Upper lobe of left lung (tissue), 6 donors: ENCODE results near the gene FAM184B. TPM values are rescaled to one million over a fixed set of nuclear protein-coding genes. Genes with fewer than 3 reads are reported as not detected.

Experiments used
- ATAC-seq, 2 donors: fragments of 200-7000 bp; cut with Tn5 transposase; one replicate each; pipeline ENCODE4 v1.9.1; 2022; ENCODE audit warnings: mild to moderate bottlenecking in 2 of 2, moderate library complexity in 2 of 2; ENCODE audit not compliant: low FRiP score in 2 of 2
- DNase-seq, 2 donors: peaks; one replicate each; pipeline ENCODE4 v3.0.0-alpha.2; 2019 to 2020
- H3K27ac ChIP-seq, 4 donors: fragments of 200-600 bp; sonication (generic); one replicate each; pipeline ENCODE4 v1.5.1; 2016 to 2019
- H3K27me3 ChIP-seq, 4 donors: fragments of 200-600 bp; sonication (generic); one replicate each; pipeline ENCODE4 v1.5.1; 2017 to 2019
- H3K36me3 ChIP-seq, 4 donors: fragments of 200-600 bp; sonication (generic); one replicate each; pipeline ENCODE4 v1.5.1; 2016 to 2019
- H3K4me1 ChIP-seq, 4 donors: fragments of 200-600 bp; sonication (generic); one replicate each; pipeline ENCODE4 v1.5.1; 2018 to 2019
- H3K4me3 ChIP-seq, 4 donors: fragments of 200-600 bp; sonication (generic); one replicate each; pipeline ENCODE4 v1.5.1; 2017 to 2019; ENCODE audit warnings: mild to moderate bottlenecking in 2 of 4, moderate library complexity in 1 of 4
- H3K9me3 ChIP-seq, 4 donors: fragments of 200-600 bp; sonication (generic); one replicate each; pipeline ENCODE4 v1.5.1; 2018 to 2019
- CTCF ChIP-seq, 6 experiments: fragments of 450-650 bp in 4 of 6; fragments of 200-600 bp in 2 of 6; sonication (generic) in 2 of 6; IDR thresholded peaks; one replicate each; pipeline ENCODE4 v1.5.1; 2016 to 2019; ENCODE audit warnings: antibody characterized with exemption in 6 of 6
- EP300 ChIP-seq, 4 donors: sonication (generic); formaldehyde crosslinking; IDR thresholded peaks; one replicate each; pipeline ENCODE4 v1.5.1; 2017; ENCODE audit warnings: antibody characterized with exemption in 4 of 4, control low read depth in 2 of 4
- POLR2A ChIP-seq, 4 donors: fragments of 450-650 bp; IDR thresholded peaks; one replicate each; pipeline ENCODE4 v1.5.1; 2016 to 2017; ENCODE audit warnings: antibody characterized with exemption in 4 of 4, mild to moderate bottlenecking in 2 of 4
- POLR2AphosphoS5 ChIP-seq, 2 donors: sonication (generic); formaldehyde crosslinking; IDR thresholded peaks; one replicate each; pipeline ENCODE4 v1.5.1; 2017; ENCODE audit warnings: antibody characterized with exemption in 2 of 2
- WGBS, 2 donors: methylation state at CpG; one replicate each; pipeline ENCODE4 v1.1.5; 2017 to 2018; 5-methylcytosine and 5-hydroxymethylcytosine counted together
- total RNA-seq, 6 donors: library from RNA; depleted of rRNA in 4 of 6; stranded (reverse); fragments of >200 nt in 4 of 6; gene quantifications; one replicate each; pipeline versions ENCODE4 v1.1.0 to v1.2.1, GENCODE V29; 2016 to 2021
- donor health status: DM: no; HTN: no; CAD: no; lungs with moderate emphysema.
- donor health status: DM: no; HTN: yes; CAD: no; lungs with severe emphysema.

Gene FAM184B
- total RNA-seq, 6 donors from 2014 or later = 0.13 to 1.0 (median 0.34) TPM

- WGBS, 2 donors = 65 to 89% methylated on average over 5 to 7 of the region's 7 CpGs
- Histone ChIP-seq H3K27ac (no peak overlapping the region), H3K4me1 (no peaks in the 10 kb centered on the region), H3K9me3 (no peaks in the 10 kb centered on the region), H3K4me3 (no peak overlapping the region), H3K36me3 (no peaks in the 10 kb centered on the region), H3K27me3 (no peaks in the 10 kb centered on the region)
- no peak for TF ChIP-seq CTCF (IDR thresholded peaks at IDR 0.05)
- TF ChIP-seq POLR2A (IDR thresholded peaks at IDR 0.05) = no peak
- no peak for TF ChIP-seq EP300 (IDR thresholded peaks at IDR 0.05)
- no peak for TF ChIP-seq POLR2AphosphoS5 (IDR thresholded peaks at IDR 0.05)
- no peak for DNase-seq
- ATAC-seq = peak in 1 of 2 donors; percentile 66
These were observed 99.9 kb downstream of the FAM184B start for GRCh38 chr4:17681281-17682221.

GRCh38 chr4:17680559-17681280 is 100.7 kb downstream of the FAM184B start:
- Histone ChIP-seq H3K4me1 (no peaks in the 10 kb centered on the region), H3K27ac (no peak overlapping the region), H3K9me3 (no peaks in the 10 kb centered on the region), H3K36me3 (no peaks in the 10 kb centered on the region), H3K27me3 (no peaks in the 10 kb centered on the region), H3K4me3 (no peak overlapping the region)
- no peak for TF ChIP-seq CTCF (IDR thresholded peaks at IDR 0.05)
- TF ChIP-seq POLR2AphosphoS5 (IDR thresholded peaks at IDR 0.05) = no peak
- TF ChIP-seq EP300 (IDR thresholded peaks at IDR 0.05) = no peak
- no peak for TF ChIP-seq POLR2A (IDR thresholded peaks at IDR 0.05)
- peak in 1 of 2 donors; percentile 37 for ATAC-seq
- DNase-seq = no peak
- 53 to 54% methylated on average over 5 of the region's 5 CpGs for WGBS, 2 donors

GRCh38 chr4:17670423-17670822 is 111.0 kb downstream of the FAM184B start:
- DNase-seq (no peak), ATAC-seq (no peak)
- TF ChIP-seq CTCF (IDR thresholded peaks at IDR 0.05) (no peak), POLR2A (IDR thresholded peaks at IDR 0.05) (no peak), POLR2AphosphoS5 (IDR thresholded peaks at IDR 0.05) (no peak), EP300 (IDR thresholded peaks at IDR 0.05) (no peak)
- Histone ChIP-seq H3K4me1 (no peaks in the 10 kb centered on the region), H3K27ac (no peak overlapping the region), H3K27me3 (no peaks in the 10 kb centered on the region), H3K36me3 (no peaks in the 10 kb centered on the region), H3K9me3 (no peaks in the 10 kb centered on the region), H3K4me3 (no peak overlapping the region)

GRCh38 chr4:17667653-17668201 is 113.7 kb downstream of the FAM184B start:
- no peaks in the 10 kb centered on the region for H3K4me1 ChIP-seq
- H3K27ac ChIP-seq = no peak overlapping the region
- H3K36me3 ChIP-seq = no peaks in the 10 kb centered on the region
- TF ChIP-seq POLR2AphosphoS5 (IDR thresholded peaks at IDR 0.05) = no peak
- no peak for TF ChIP-seq POLR2A (IDR thresholded peaks at IDR 0.05)
- no peak for TF ChIP-seq EP300 (IDR thresholded peaks at IDR 0.05)
- no peak for TF ChIP-seq CTCF (IDR thresholded peaks at IDR 0.05)
- no peaks in the 10 kb centered on the region for H3K27me3 ChIP-seq
- no peaks in the 10 kb centered on the region for H3K9me3 ChIP-seq
- ATAC-seq = no peak
- DNase-seq = no peak
- H3K4me3 ChIP-seq = no peak overlapping the region
- WGBS, 2 donors = 86 to 88% methylated on average over 3 of the region's 3 CpGs
